ENCODE data around the gene FTCD.
"Not testable (repeated sequence)": the region's sequence is repeated elsewhere in the genome, so short reads cannot be mapped to it uniquely, and the experiment has no call there.

GRCh38 chr21:46147429-46147828 is 8.0 kb downstream of the FTCD start:
- peak in 7 of 11 experiments; percentile 16 to 27 (median 21) for TF ChIP-seq CTCF (IDR thresholded peaks at IDR 0.05 in 8 of 11, conservative IDR thresholded peaks at IDR 0.05 in 3 of 11)
- TF ChIP-seq POLR2AphosphoS5 (IDR thresholded peaks at IDR 0.05), result not testable (repeated sequence)
